Calu3 (cell line): ENCODE data around the gene ANO4. TPM values are rescaled to one million over a fixed set of nuclear protein-coding genes. Genes with fewer than 3 reads are reported as not detected.

Experiments used
- BruUV-seq: library from RNA; stranded (reverse); fragments of 400-500 nt; replicated peaks from 2 replicates; lab custom pipeline; 2021; lab: Mats Ljungman, UMichigan
- CTCF ChIA-PET: fragments of 300-600 bp; sonication (Branson Sonifier 250); formaldehyde crosslinking; loops from one replicate; lab custom pipeline; 2022; ENCODE audit warnings: antibody characterized with exemption; lab: Charles Lee
- DNase-seq: peaks from one replicate; pipeline ENCODE4 v3.0.0; 2022
- H3K27ac Mint-ChIP-seq: one replicate; pipeline ENCODE4 v1.8.0; 2022; ENCODE audit warnings: mixed read lengths; ENCODE audit not compliant: unreplicated experiment
- H3K27me3 Mint-ChIP-seq: one replicate; pipeline ENCODE4 v1.8.0; 2022; ENCODE audit warnings: mixed read lengths; ENCODE audit not compliant: unreplicated experiment
- H3K36me3 Mint-ChIP-seq: one replicate; pipeline ENCODE4 v1.8.0; 2022; ENCODE audit warnings: mild to moderate bottlenecking, moderate library complexity, mixed read lengths; ENCODE audit not compliant: insufficient read depth, unreplicated experiment
- H3K4me1 Mint-ChIP-seq: one replicate; pipeline ENCODE4 v1.8.0; 2022; ENCODE audit warnings: mild to moderate bottlenecking, low read depth, mixed read lengths; ENCODE audit not compliant: unreplicated experiment
- H3K4me3 Mint-ChIP-seq: one replicate; pipeline ENCODE4 v1.8.0; 2022; ENCODE audit warnings: mild to moderate bottlenecking, low read depth, moderate library complexity, mixed read lengths; ENCODE audit not compliant: unreplicated experiment
- H3K9me3 Mint-ChIP-seq: one replicate; pipeline ENCODE4 v1.8.0; 2022; ENCODE audit warnings: low read depth, mixed read lengths; ENCODE audit not compliant: unreplicated experiment
- intact Hi-C: fragments of 100-400 bp; cut with micrococcal nuclease; formaldehyde crosslinking; loops from one replicate; pipeline ENCODE4 v1.10.0; 2022; ENCODE audit not compliant: unreplicated experiment
- total RNA-seq: library from RNA; stranded (reverse); gene quantifications from 2 replicates; pipeline ENCODE4 v1.2.3, GENCODE V29; 2022
- TF ChIP-seq, protein P1 (sequence below): fragments of 200-600 bp; IDR thresholded peaks from one replicate; pipeline ENCODE4 v1.8.0; 2022; ENCODE audit warnings: antibody characterized with exemption; ENCODE audit not compliant: unreplicated experiment

Gene ANO4
- total RNA-seq, 1 experiment from 2014 or later, result 1.9 TPM

DNA sequence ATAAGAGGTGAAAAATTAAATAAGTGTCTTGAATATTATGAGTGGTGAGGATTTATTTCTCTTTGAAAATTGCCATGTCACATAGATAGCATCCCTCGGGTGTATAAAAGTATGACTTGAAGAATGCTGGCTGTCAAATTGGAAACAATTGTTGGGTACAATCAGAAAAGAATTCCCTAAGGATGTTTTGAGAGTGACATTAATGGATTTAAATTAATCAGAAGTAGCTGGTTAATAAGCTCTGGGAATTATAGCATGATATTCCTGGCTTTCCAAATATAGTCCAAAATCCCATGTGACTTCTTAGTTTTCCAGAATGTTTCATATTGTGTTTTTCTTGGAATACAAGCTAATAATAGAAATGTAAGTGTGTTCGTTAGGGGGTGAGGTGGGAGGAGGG is 196.5 kb downstream of the ANO4 start:
- Mint-ChIP-seq H3K27ac (no peak overlapping the region), H3K36me3 (no peaks in the 10 kb centered on the region), H3K4me1 (peaks cover 10% of the 10 kb centered on the region), H3K9me3 (peaks cover 8% of the 10 kb centered on the region), H3K27me3 (no peaks in the 10 kb centered on the region), H3K4me3 (no peak overlapping the region)
- no peak for DNase-seq
- TF ChIP-seq, protein P1, sequence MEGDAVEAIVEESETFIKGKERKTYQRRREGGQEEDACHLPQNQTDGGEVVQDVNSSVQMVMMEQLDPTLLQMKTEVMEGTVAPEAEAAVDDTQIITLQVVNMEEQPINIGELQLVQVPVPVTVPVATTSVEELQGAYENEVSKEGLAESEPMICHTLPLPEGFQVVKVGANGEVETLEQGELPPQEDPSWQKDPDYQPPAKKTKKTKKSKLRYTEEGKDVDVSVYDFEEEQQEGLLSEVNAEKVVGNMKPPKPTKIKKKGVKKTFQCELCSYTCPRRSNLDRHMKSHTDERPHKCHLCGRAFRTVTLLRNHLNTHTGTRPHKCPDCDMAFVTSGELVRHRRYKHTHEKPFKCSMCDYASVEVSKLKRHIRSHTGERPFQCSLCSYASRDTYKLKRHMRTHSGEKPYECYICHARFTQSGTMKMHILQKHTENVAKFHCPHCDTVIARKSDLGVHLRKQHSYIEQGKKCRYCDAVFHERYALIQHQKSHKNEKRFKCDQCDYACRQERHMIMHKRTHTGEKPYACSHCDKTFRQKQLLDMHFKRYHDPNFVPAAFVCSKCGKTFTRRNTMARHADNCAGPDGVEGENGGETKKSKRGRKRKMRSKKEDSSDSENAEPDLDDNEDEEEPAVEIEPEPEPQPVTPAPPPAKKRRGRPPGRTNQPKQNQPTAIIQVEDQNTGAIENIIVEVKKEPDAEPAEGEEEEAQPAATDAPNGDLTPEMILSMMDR, result no peak
- CTCF ChIA-PET, result no interaction called here
- intact Hi-C loops, result no loop called here
- BruUV-seq, result no TSS peak

DNA sequence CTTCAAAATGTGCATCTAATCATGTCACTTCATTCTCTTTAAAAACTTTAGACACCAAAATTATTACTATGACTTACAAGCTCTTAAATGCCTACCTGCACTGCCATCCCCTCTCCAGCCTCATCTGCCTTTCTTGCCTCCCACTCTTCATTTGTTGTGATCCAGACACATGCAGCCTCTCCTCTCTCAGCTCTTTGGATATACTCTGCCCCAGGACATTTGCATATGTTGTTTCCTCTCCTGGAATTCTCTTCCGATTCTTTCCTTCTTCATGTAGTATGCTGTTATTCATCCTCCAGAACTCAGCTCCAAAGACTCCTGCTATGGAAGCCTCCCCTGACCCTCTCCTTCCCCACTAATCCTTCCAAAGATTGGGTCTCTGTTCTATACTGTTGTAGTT is 197.6 kb downstream of the ANO4 start:
- CTCF ChIA-PET, result no interaction called here
- H3K36me3 Mint-ChIP-seq, result no peaks in the 10 kb centered on the region
- no peaks in the 10 kb centered on the region for H3K27me3 Mint-ChIP-seq
- H3K4me3 Mint-ChIP-seq, result no peak overlapping the region
- intact Hi-C loops, result no loop called here
- BruUV-seq, result no TSS peak
- H3K4me1 Mint-ChIP-seq, result peaks cover 10% of the 10 kb centered on the region
- no peak overlapping the region for H3K27ac Mint-ChIP-seq
- no peak for DNase-seq
- TF ChIP-seq, protein P1, result no peak
- H3K9me3 Mint-ChIP-seq, result peaks cover 8% of the 10 kb centered on the region

GRCh38 chr12:100993916-100994450 is 199.4 kb downstream of the ANO4 start:
- TF ChIP-seq, protein P1, result no peak
- Mint-ChIP-seq H3K4me3 (no peak overlapping the region), H3K27me3 (no peaks in the 10 kb centered on the region), H3K9me3 (peaks cover 8% of the 10 kb centered on the region), H3K36me3 (no peaks in the 10 kb centered on the region), H3K4me1 (no peaks in the 10 kb centered on the region), H3K27ac (no peak overlapping the region)
- no peak for DNase-seq
- BruUV-seq, result no TSS peak
- intact Hi-C loops, result no loop called here
- CTCF ChIA-PET, result no interaction called here

GRCh38 chr12:100995201-100995600 is 200.6 kb downstream of the ANO4 start:
- H3K4me3 Mint-ChIP-seq, result no peak overlapping the region
- no peaks in the 10 kb centered on the region for H3K36me3 Mint-ChIP-seq
- CTCF ChIA-PET, result interaction anchor here (0.6 kb wide), 1 partner anchor 829 kb away, joined by 4 read pairs; no protein-coding TSS in a partner anchor
- TF ChIP-seq, protein P1, result no peak
- no peak overlapping the region for H3K27ac Mint-ChIP-seq
- peaks cover 4% of the 10 kb centered on the region for H3K9me3 Mint-ChIP-seq
- BruUV-seq, result no TSS peak
- intact Hi-C loops, result no loop called here
- DNase-seq, result no peak
- no peaks in the 10 kb centered on the region for H3K27me3 Mint-ChIP-seq
- no peaks in the 10 kb centered on the region for H3K4me1 Mint-ChIP-seq
